Activated CD8-positive, alpha-beta memory T cell treated with anti-CD3 and anti-CD28 coated beads, Interleukin-2, amount 50 U/mL, for 24 hours (primary cell): ENCODE data around the gene GXYLT2.

Source experiments
- DNase-seq: peaks from one replicate; pipeline ENCODE4 v3.0.0-alpha.2; 2020; ENCODE audit errors: extremely low read depth

GXYLT2 gene

GRCh38 chr3:72887705-72888545 is at the start of gene GXYLT2:
Gene GXYLT2, plus strand, starts transcription at chr3:72888046. Its CDS starts 188 bp downstream, at chr3:72888234.
- DNase-seq: no peak

GRCh38 chr3:72839057-72839456 is 48.8 kb upstream of the GXYLT2 start:
- no peak for DNase-seq

- DNase-seq: no peak
Measured at GRCh38 chr3:72844436-72844993, 43.3 kb upstream of the GXYLT2 start.

GRCh38 chr3:72846166-72846565 is 41.7 kb upstream of the GXYLT2 start:
- DNase-seq: no peak

GRCh38 chr3:72847282-72847681 is 40.6 kb upstream of the GXYLT2 start:
- no peak for DNase-seq

- peak; percentile 93 for DNase-seq
Measured at GRCh38 chr3:72847751-72848702, 39.8 kb upstream of the GXYLT2 start, which contains the start of gene SHQ1. Gene SHQ1, minus strand, starts transcription at chr3:72848445. Its CDS starts 105 bp downstream, at chr3:72848340.

GRCh38 chr3:72848703-72849081 is 39.2 kb upstream of the GXYLT2 start:
- DNase-seq: no peak

GRCh38 chr3:72855001-72855400 is 32.8 kb upstream of the GXYLT2 start:
- DNase-seq: no peak

GRCh38 chr3:72860053-72860452 is 27.8 kb upstream of the GXYLT2 start:
- no peak for DNase-seq

GRCh38 chr3:72860846-72861245 is 27.0 kb upstream of the GXYLT2 start:
- no peak for DNase-seq

GRCh38 chr3:72862314-72863090 is 25.3 kb upstream of the GXYLT2 start:
- DNase-seq: no peak

- no peak for DNase-seq
Measured at GRCh38 chr3:72872183-72872582, 15.7 kb upstream of the GXYLT2 start.

- no peak for DNase-seq
Measured at GRCh38 chr3:72887343-72887704, 522 bp upstream of the GXYLT2 start.

- DNase-seq: no peak
Measured at GRCh38 chr3:72888546-72889309, 882 bp downstream of the GXYLT2 start.

GRCh38 chr3:72889310-72890165 is 1.7 kb downstream of the GXYLT2 start:
- no peak for DNase-seq

- no peak for DNase-seq
Measured at GRCh38 chr3:72890166-72890925, 2.5 kb downstream of the GXYLT2 start.

GRCh38 chr3:72891053-72891855 is 3.4 kb downstream of the GXYLT2 start:
- no peak for DNase-seq
